Lower leg skin (tissue), 4 donors: ENCODE results near the gene PSENEN. TPM values are rescaled to one million over a fixed set of nuclear protein-coding genes. Genes with fewer than 3 reads are reported as not detected.

Experiments
- DNase-seq, 2 donors: peaks; one replicate each; pipeline ENCODE4 v3.0.0-alpha.2; 2019; ENCODE audit warnings: low spot score in 2 of 2
- H3K4me3 ChIP-seq: fragments of 200-600 bp; sonication (generic); 2 replicates; pipeline ENCODE4 v1.5.1; 2017; ENCODE audit warnings: mild to moderate bottlenecking, low read depth; ENCODE audit not compliant: poor library complexity, severe bottlenecking
- CTCF ChIP-seq, 3 donors: fragments of 450-650 bp; IDR thresholded peaks; one replicate each; pipeline ENCODE4 v1.5.1; 2016; ENCODE audit warnings: antibody characterized with exemption in 3 of 3, mild to moderate bottlenecking in 3 of 3, moderate library complexity in 2 of 3
- POLR2A ChIP-seq, 2 donors: fragments of 450-650 bp; IDR thresholded peaks; one replicate each; pipeline ENCODE4 v1.6.1; 2016 to 2017; ENCODE audit warnings: antibody characterized with exemption in 2 of 2, mild to moderate bottlenecking in 1 of 2, moderate library complexity in 1 of 2
- WGBS, 2 donors: methylation state at CpG; one replicate each; pipeline ENCODE4 v1.1.5; 2018; 5-methylcytosine and 5-hydroxymethylcytosine counted together
- intact Hi-C: fragments of 100-400 bp; cut with DNase I; formaldehyde crosslinking; loops from one replicate; pipeline ENCODE4 v1.15.0; 2023; ENCODE audit warnings: low total_unique reads
- total RNA-seq, 4 donors: library from RNA; depleted of rRNA; stranded (reverse); fragments of >200 nt; gene quantifications; one replicate each; pipeline ENCODE4 v1.1.0, GENCODE V29; 2016

PSENEN gene
- total RNA-seq, 4 donors from 2014 or later: 13.7 to 47.4 (median 30.8) TPM

- TF ChIP-seq CTCF (IDR thresholded peaks at IDR 0.05) (no peak), POLR2A (IDR thresholded peaks at IDR 0.05) (no peak)
- 1 to 2% methylated on average over 38 to 42 of the region's 53 CpGs for WGBS, 2 donors
- H3K4me3 ChIP-seq: peak within 1 kb of the TSS; percentile 64
- intact Hi-C loops: no loop called here
- DNase-seq: peak; percentile 99 to 100
Measured at GRCh38 chr19:35757749-35758608, 12.5 kb downstream of the PSENEN start, which contains the start of gene PROSER3. Gene PROSER3, plus strand, starts transcription at chr19:35758176. Its CDS starts 40 bp downstream, at chr19:35758216.

- WGBS, 2 donors: 88 to 89% methylated on average over 2 of the region's 2 CpGs
- H3K4me3 ChIP-seq: no peak overlapping the region
- TF ChIP-seq POLR2A (IDR thresholded peaks at IDR 0.05): no peak
- TF ChIP-seq CTCF (IDR thresholded peaks at IDR 0.05): no peak
- intact Hi-C loops: no loop called here
- no peak for DNase-seq
Measured at GRCh38 chr19:35759697-35760096, 14.2 kb downstream of the PSENEN start.

GRCh38 chr19:35760711-35761349 lies 15.4 kb downstream of the PSENEN start:
- WGBS, 2 donors: 92 to 96% methylated on average over 4 of the region's 4 CpGs

GRCh38 chr19:35764432-35765315 lies 19.2 kb downstream of the PSENEN start:
- WGBS, 2 donors: 93 to 95% methylated on average over 17 of the region's 17 CpGs
- TF ChIP-seq CTCF (IDR thresholded peaks at IDR 0.05): no peak
- TF ChIP-seq POLR2A (IDR thresholded peaks at IDR 0.05): no peak
- intact Hi-C loops: no loop called here
- DNase-seq: no peak
- H3K4me3 ChIP-seq: no peak overlapping the region

More at GRCh38 chr19:35760711-35761349, 15.4 kb downstream of the PSENEN start:
- no peak overlapping the region for H3K4me3 ChIP-seq
- TF ChIP-seq CTCF (IDR thresholded peaks at IDR 0.05) (no peak), POLR2A (IDR thresholded peaks at IDR 0.05) (no peak)
- intact Hi-C loops: no loop called here
- no peak for DNase-seq

- 80 to 89% methylated on average over 11 of the region's 11 CpGs for WGBS, 2 donors
- intact Hi-C loops: no loop called here
- no peak overlapping the region for H3K4me3 ChIP-seq
- no peak for DNase-seq
- TF ChIP-seq CTCF (IDR thresholded peaks at IDR 0.05): no peak
- TF ChIP-seq POLR2A (IDR thresholded peaks at IDR 0.05): no peak
Measured at GRCh38 chr19:35766571-35767104, 21.2 kb downstream of the PSENEN start.
